NCI-H1092 (cell line): ENCODE measurements around the gene CORO1C.

Experiments
- DNase-seq: peaks from one replicate; lab custom pipeline; 2025; lab: John Stamatoyannopoulos, UW

CORO1C gene

GRCh38 chr12:108599948-108600701, 131.2 kb downstream of the CORO1C start:
- DNase-seq: no peak

- no peak for DNase-seq
Measured at GRCh38 chr12:108599541-108599940, 131.8 kb downstream of the CORO1C start.

- DNase-seq: no peak
Measured at GRCh38 chr12:108598553-108599250, 132.6 kb downstream of the CORO1C start.

DNA sequence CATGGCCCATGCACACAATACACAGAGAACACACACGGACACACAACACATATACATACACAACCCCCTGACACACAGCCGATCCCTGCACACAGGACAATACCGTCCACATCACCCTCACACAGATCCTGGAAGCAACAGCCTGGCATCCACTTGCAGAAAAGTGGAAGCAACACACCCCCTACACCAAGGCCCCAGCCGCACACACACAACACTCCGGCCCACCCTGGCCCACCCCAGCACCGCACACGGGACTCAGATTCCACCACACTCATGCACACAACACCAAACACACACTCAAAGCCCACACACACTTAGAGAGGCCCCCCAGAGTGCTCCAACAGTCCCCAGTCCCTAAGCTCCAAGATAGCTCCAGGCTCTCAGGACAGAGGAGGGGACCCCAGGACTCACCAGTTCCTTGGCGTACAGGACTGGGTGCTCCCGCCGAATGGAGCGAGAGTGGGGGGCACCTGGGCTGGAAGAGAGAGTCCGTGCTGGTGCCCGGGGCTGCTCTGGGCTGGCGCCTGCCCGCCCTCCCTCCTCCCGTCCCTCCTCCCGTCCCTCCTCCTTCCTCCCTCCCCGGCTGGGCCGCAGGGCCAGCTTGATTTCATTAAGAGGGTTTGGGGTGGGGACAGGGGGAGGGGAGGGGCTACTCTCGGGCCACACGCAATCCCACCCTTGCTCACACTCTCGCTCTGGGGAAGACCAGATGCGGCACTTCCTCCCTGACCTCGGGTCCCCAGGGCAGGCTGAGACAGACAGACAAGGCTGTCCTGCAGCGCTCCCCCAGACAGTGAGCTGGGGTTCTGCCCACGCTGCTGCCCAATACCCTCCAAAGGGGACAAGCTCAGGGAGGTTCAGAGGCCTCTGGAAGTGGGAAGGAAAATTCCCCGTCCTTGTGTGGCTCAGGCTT, 133.5 kb downstream of the CORO1C start, which contains the start of gene TMEM119:
Gene TMEM119 (minus strand): TSS at position 526 of the 913 bp plus-strand sequence. CDS start 5,701 bp downstream, outside the sequence.
- no peak for DNase-seq

DNA sequence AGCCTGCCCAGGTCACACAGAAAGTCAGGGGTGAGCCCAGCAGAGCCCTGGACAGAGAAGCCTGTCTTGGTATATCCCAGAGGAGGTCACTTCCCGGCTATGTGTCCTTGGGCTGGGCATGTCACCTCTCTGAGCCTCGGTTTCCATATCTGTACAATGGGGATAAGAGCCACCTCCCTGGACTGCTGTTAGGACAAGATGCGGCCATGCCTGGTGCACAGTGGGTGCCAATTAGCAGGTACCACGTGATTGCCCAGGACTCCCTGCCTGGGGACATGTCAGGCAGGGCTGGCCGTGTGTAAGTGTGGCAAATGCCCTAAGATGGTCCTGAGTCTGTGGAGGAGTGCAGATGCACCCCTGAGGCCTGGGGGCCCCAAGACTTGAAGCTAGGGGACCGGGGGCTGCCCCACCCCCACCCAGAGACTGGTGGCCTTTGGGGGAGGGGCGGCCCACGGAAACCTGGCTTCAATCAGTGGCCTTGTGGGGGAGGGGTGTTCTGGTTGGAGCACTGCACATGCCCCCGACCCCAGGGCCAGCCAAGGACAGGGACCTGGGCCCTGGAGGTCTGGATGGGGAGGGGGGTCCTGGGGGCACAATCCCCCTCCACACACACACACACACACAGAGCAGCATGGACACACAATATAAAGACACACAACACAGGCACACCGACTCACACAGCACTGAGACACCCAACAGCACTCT, 134.3 kb downstream of the CORO1C start:
- DNase-seq: no peak

- no peak for DNase-seq
Measured at GRCh38 chr12:108595711-108596647, 135.3 kb downstream of the CORO1C start.
